DMS114 treated with DMSO at 0.1 percent for 48 hours (cell line): Measurements from ENCODE around the gene NPHP3.

Experiments used
- DNase-seq: peaks from one replicate; lab custom pipeline; 2025; ENCODE audit not compliant: unreplicated experiment; lab: John Stamatoyannopoulos, UW

Gene NPHP3

DNA sequence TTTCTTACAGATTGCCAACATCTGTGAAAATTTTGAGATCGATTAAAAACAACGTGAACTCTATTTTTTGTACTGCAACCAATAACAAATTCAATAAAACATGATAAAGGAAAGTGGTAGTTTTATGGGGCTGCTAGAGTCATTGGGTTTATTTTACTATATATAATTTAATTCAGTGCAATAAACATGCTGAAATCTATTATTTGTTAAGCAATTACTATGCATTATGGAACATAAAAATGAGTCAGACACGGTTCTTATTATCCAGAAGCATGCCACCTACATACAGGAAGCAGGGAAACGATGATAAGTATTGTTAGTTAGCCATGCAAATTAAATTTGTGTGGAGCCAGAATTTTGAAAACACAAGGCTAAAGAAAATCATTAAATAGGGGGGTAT lies 27.2 kb downstream of the NPHP3 start:
- DNase-seq, result no peak

DNA sequence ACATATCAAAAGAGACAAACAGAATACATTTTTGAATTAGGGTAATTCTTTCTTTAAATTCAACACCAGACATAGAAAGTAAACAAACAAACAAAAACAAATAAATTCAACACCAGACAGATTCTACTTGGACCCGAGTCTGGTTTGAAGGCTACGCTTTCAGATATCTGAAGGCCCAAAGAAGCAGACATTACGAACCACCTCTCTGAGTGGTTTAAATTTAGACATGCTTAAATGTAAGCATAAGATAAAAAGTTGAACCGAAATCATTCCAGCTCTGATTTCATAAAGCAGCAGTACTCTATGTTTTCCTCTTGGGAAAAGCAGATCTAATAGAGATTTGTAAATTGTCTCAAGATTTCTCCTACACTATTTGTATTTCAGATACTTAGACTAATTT lies 32.2 kb downstream of the NPHP3 start:
- DNase-seq, result no peak

DNA sequence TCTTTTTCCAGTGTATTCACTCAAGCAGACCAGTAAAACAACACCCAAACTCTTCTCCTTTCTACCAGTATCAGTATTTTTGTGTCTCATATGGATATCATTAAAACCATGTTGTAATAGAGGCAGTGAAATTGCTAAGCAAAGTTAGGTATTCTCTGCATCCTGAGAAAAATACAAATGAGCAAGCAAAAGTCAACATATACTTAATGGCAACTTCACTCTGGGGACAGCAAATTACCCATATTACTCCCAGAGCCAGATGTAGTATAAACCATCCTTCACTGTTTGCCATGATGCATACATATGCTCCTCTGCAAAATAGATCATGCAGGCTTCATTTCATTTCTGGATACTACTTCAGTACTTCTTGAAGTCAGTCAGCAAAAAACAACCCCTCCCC lies 40.0 kb downstream of the NPHP3 start:
- DNase-seq, result no peak

GRCh38 chr3:132681421-132681820 lies 40.8 kb downstream of the NPHP3 start:
- no peak for DNase-seq

- DNase-seq, result no peak
Observed at GRCh38 chr3:132679911-132680310, 42.3 kb downstream of the NPHP3 start.

DNA sequence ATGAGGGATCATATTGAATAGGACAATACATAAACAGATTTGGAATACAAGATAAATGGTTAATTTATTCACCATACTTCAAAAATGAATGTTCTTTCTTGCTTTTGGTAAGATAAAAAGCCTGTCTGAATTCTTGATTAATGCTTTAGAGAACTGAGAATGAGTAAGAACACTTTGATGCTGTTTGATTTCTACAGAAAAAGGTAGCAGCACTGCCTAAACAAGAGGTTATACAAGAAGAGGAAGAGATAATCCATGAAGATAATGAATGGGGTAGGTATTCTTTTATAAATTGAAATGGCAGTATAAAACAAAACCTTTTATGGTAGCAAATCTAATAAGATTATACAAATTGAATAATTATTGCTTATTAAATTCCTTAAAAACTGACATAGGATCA lies 46.8 kb downstream of the NPHP3 start:
- no peak for DNase-seq

- no peak for DNase-seq
Observed at GRCh38 chr3:132669256-132669777, 52.9 kb downstream of the NPHP3 start.

DNA sequence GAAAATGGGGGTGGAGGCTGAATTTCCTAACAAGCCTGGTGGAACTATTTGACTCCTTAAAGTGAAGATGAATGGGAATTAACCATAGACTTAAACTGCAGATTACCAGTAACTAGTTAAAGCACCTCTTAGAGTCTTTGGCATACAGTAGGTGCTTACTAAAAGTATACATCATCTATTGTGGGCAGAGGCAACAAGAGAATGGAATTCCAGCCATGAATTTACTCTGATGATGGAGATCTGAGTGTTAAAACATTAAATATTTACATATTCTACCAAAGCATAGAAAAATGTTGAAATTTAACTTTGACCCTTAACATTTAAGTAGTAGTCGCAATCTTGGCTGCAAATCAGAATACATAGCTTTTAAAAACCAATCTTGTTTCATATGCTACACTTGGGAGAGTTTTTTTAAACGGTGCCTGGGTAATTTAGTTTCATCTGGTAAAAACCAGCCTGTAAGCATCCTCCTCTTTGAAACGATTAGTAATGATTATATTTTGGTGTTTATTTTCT lies 56.9 kb downstream of the NPHP3 start:
- DNase-seq, result no peak

- DNase-seq, result no peak
Observed at GRCh38 chr3:132662212-132662611, 60.0 kb downstream of the NPHP3 start.

GRCh38 chr3:132661101-132661500 lies 61.1 kb downstream of the NPHP3 start:
- no peak for DNase-seq

GRCh38 chr3:132660811-132661070 lies 61.5 kb downstream of the NPHP3 start:
- no peak for DNase-seq

GRCh38 chr3:132660052-132660810 lies 62.0 kb downstream of the NPHP3 start, which contains the start of gene UBA5:
Gene UBA5 (plus strand): TSS chr3:132660329. CDS start chr3:132660538, 209 bp downstream.
- peak; percentile 51 for DNase-seq

DNA sequence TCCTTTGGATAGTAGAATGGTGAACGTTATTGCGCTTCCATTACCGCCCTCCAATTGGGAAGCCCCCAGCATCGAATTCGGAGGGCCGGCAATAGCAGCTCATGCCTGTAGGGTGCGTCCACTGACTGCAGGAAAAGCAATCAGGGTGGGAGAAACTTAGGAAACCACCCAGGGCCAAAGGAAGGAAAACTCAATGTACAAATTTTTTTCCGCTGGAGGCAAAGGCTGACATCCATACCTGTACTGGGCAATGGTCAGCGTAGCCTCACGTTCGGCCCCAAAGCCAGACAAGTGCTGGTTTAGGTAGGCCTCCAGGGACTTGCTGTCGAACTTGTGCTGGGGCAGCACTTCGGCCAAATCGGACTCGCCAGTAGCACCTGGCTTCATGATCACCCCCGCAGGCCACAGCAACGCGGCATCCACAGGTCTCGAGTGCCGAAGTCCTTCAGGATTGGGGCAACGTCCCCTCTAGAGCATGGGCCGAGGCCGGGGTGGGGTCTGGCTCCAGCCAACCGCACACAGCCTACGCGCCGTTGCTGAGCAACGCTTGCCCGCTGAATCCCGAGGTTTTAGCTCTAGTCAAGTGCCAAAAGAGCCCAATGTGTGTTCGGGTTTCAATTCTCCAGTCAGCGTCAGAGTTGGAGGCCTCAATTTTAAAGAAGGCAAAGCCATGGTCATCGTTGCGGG lies 62.7 kb downstream of the NPHP3 start, which contains the start of gene ACAD11:
ACAD11 (minus strand) TSS at position 445 of the 687 bp plus-strand sequence; CDS start at position 387, 58 bp downstream.
- peak; percentile 71 for DNase-seq

DNA sequence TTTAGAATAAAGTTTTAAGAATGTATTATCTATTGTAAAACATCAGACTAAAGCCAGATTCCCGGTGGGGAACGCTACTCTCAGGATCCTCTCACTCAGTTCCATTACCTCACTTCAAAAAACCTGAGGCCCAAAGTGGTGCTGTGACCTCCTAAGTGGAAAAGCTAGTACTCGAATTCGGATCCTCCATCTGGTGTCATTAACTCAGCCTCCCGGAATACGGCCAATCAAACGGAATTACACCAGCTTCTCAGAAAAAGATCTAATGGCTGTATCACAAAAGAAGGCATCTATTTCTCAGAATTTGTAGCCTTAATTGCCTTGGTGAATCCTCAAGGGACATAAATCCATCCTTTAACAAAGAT lies 63.2 kb downstream of the NPHP3 start:
- DNase-seq, result peak; percentile 71

DNA sequence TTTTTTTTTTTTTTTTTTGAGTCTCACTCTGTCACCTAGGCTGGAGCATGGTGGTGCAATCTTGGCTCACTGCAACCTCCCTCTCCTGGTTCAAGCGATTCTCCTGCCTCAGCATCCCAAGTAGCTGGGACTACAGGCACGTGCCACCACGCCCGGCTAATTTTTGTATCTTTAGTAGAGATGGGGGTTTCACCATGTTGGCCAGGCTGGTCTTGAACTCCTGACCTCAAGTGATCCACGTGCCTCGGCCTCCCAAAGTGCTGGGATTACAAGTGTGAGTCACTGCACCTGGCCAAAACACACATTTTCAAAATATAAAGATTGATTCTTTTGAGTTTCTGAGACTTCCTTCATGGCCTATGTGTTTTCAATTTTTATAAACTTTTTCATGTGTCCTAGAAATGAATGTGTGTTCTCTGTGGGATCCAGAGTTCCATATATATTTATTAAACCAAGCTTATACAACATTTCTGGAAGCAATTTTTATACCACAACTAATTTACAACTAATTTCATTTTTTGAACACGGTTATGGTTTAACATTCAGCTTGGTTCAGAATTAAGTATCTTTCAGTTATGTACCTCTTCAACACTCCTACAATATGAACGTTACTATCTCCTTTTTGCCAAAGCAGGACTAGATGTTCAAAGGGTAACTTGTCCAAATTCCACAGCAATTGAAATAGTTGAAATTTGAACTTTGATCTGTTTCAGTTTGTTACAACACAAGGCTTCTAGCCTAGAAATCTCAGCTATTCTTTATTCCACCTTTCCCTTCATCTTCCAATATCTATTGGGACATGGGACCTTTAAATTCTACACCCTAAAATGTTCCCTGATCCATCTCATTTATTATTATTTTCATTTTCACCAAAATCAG lies 64.1 kb downstream of the NPHP3 start:
- DNase-seq, result no peak

- no peak for DNase-seq
Observed at GRCh38 chr3:132655471-132655870, 66.7 kb downstream of the NPHP3 start.

DNA sequence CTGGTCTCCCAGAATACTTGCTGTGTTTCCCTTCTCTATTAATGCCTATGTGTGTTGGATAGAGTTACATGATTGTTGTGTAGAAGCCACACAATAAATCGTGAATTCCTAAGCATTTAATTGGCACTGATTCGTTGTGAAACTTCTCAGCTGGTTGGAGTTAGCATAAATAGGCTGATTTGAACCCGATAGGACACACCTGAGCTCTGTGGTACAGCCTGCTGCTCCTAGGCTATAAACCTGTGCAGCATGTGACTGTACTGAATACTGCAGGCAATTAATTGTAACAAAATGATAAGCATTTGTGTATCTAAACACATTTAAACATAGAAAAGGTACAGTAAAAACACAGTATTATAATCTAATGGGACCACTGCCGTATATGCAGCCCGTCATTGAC lies 67.5 kb downstream of the NPHP3 start:
- no peak for DNase-seq

DNA sequence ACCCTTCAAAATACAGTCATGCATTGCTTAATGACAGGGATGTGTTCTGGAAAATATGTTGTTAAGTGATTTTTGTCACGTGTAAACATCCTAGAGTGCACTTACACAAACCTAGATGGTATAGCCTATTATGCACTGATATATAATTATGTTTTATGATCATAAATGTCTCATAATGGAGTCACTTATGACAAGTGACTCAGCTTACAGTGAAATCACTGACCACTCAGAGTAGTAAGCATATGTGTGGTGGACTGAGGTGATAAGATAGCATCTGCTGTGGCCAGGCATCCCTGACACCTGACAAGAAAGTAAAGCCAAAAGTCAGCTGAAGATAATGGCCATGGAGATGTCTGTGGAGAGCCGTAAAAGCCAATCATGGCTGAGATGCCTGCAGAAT lies 68.0 kb downstream of the NPHP3 start:
- no peak for DNase-seq

- no peak for DNase-seq
Observed at GRCh38 chr3:132652640-132653270, 69.5 kb downstream of the NPHP3 start.

DNA sequence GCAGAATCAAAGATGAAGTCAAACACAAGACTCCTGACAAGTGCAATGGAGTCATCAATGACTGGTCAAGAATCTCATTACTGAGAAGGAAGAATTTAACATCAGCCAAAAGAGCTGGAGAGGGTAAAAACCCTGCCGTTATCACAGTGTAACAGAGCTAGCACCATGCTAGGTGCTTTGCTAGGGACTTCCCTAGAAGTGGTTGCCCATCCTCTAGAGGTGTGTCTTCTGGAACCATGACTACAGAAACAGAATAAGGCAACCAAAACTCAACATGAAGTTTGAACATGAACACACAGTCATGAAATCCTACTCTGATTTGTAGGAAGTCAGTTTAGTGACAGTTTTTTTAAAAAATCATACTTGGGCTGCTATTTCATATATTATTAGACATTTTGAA lies 72.1 kb downstream of the NPHP3 start:
- no peak for DNase-seq

DNA sequence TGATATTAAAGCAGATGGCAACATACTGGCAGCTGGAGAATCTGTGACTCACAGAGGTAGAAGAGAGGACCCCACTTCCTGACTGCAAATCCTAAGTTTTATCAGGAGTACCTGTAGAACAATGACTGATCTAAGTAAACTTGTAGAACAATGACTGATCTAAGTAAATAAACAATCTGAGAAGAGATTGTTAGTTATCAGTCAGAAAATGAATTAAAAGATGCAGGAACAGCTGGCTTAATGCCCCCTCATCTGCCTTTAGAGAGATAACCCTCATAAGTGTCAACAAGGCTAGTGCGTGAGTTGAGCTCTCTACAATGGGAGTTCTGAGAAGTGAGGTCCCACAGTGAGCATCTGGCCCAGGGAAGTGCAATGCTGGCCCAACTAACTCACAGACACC lies 77.2 kb downstream of the NPHP3 start:
- no peak for DNase-seq
